IMR-90 (cell line): ENCODE measurements around the gene NRCAM. TPM values are rescaled to one million over a fixed set of nuclear protein-coding genes. Genes with fewer than 3 reads are reported as not detected.

Source experiments
- ATAC-seq: fragments of 200-7000 bp; cut with Tn5 transposase; 2 replicates; pipeline ENCODE4 v1.9.1; 2020; ENCODE audit warnings: low read depth, mild to moderate bottlenecking, moderate library complexity
- BruUV-seq: library from RNA; stranded (reverse); fragments of 400-500 nt; replicated peaks from 2 replicates; lab custom pipeline; 2021; lab: Mats Ljungman, UMichigan
- CTCF ChIA-PET: fragments of 300-600 bp; formaldehyde crosslinking; extraction: SDS; loops from one replicate; lab custom pipeline; 2021; ENCODE audit warnings: antibody characterized with exemption; lab: Yijun Ruan, JAX
- POLR2A ChIA-PET: fragments of 300-600 bp; sonication (Branson Sonifier 250); formaldehyde crosslinking; loops from one replicate; lab custom pipeline; 2022; ENCODE audit warnings: antibody characterized with exemption; ENCODE audit not compliant: unreplicated experiment; lab: Charles Lee
- DNase-seq: peaks from one replicate; pipeline ENCODE4 v3.0.0; 2013
- H2AFZ ChIP-seq: replicated peaks from 2 replicates; pipeline ENCODE3; 2013; ENCODE audit warnings: low read length, mild to moderate bottlenecking; ENCODE audit not compliant: poor library complexity
- H2AK5ac ChIP-seq: 2 replicates; pipeline ENCODE4 v1.6.1; 2013; ENCODE audit warnings: low read depth, low read length, inconsistent platforms
- H2AK9ac ChIP-seq: replicated peaks from 2 replicates; pipeline ENCODE3; 2013; ENCODE audit warnings: mild to moderate bottlenecking, low read depth, low read length, moderate library complexity; ENCODE audit not compliant: poor library complexity
- H2BK120ac ChIP-seq: 2 replicates; pipeline ENCODE4 v1.6.1; 2013; ENCODE audit warnings: low read depth, low read length, inconsistent platforms
- H2BK15ac ChIP-seq: 3 replicates; pipeline ENCODE4 v1.6.1; 2013; ENCODE audit warnings: low read depth, low read length, inconsistent platforms
- H2BK20ac ChIP-seq: 2 replicates; pipeline ENCODE4 v1.6.1; 2013; ENCODE audit warnings: low read depth, mild to moderate bottlenecking, inconsistent platforms, low read length, moderate library complexity
- H2BK5ac ChIP-seq: 2 replicates; pipeline ENCODE4 v1.6.1; 2013; ENCODE audit warnings: mild to moderate bottlenecking, low read depth, low read length, inconsistent platforms; ENCODE audit not compliant: poor library complexity, severe bottlenecking
- H3K14ac ChIP-seq: replicated peaks from 2 replicates; pipeline ENCODE4 v1.6.1; 2013; ENCODE audit warnings: low read depth, low read length, inconsistent platforms
- H3K18ac ChIP-seq: 2 replicates; pipeline ENCODE4 v1.6.1; 2013; ENCODE audit warnings: low read depth, low read length, control low read depth
- H3K23ac ChIP-seq: 2 replicates; pipeline ENCODE4 v1.6.1; 2013; ENCODE audit warnings: low read depth, low read length, inconsistent platforms
- H3K27ac ChIP-seq: 2 replicates; pipeline ENCODE4 v1.5.1; 2013; ENCODE audit warnings: mild to moderate bottlenecking, control low read depth, low read length; ENCODE audit not compliant: insufficient read depth
- H3K27me3 ChIP-seq: 2 replicates; pipeline ENCODE4 v1.6.1; 2013; ENCODE audit warnings: low read length; ENCODE audit not compliant: control insufficient read depth, insufficient read depth
- H3K36me3 ChIP-seq: 2 replicates; pipeline ENCODE4 v1.6.1; 2013; ENCODE audit warnings: low read length, mixed read lengths; ENCODE audit not compliant: control insufficient read depth, insufficient read depth
- H3K4ac ChIP-seq: 2 replicates; pipeline ENCODE4 v1.6.1; 2013; ENCODE audit warnings: low read depth, low read length, inconsistent platforms
- H3K4me1 ChIP-seq: 2 replicates; pipeline ENCODE4 v1.6.1; 2013; ENCODE audit warnings: low read length, mixed read lengths; ENCODE audit not compliant: control insufficient read depth, insufficient read depth
- H3K4me2 ChIP-seq: 2 replicates; pipeline ENCODE4 v1.6.1; 2013; ENCODE audit warnings: low read depth, mild to moderate bottlenecking, control low read depth, low read length, moderate library complexity
- H3K4me3 ChIP-seq: 2 replicates; pipeline ENCODE4 v1.5.1; 2013; ENCODE audit warnings: low read depth, mild to moderate bottlenecking, control low read depth, low read length, moderate library complexity; ENCODE audit not compliant: insufficient read depth
- H3K56ac ChIP-seq: 2 replicates; pipeline ENCODE4 v1.6.1; 2013; ENCODE audit warnings: low read length, inconsistent platforms; ENCODE audit not compliant: insufficient read depth; ENCODE audit errors: extremely low read depth
- H3K79me1 ChIP-seq, 2 experiments: 2 replicates each; pipeline ENCODE4 v1.6.1; 2013; ENCODE audit warnings: low read length in 2 of 2, inconsistent platforms in 1 of 2, low read depth in 1 of 2
- H3K9ac ChIP-seq: 2 replicates; pipeline ENCODE4 v1.6.1; 2013; ENCODE audit warnings: low read depth, low read length, control low read depth
- H3K9me1 ChIP-seq: 2 replicates; pipeline ENCODE4 v1.6.1; 2013; ENCODE audit warnings: low read length, inconsistent platforms; ENCODE audit not compliant: insufficient read depth
- H3K9me3 ChIP-seq: 2 replicates; pipeline ENCODE4 v1.6.1; 2013; ENCODE audit warnings: low read length; ENCODE audit not compliant: control insufficient read depth, insufficient read depth
- H4K20me1 ChIP-seq: 2 replicates; pipeline ENCODE4 v1.6.1; 2013; ENCODE audit warnings: low read length, inconsistent platforms; ENCODE audit not compliant: insufficient read depth
- H4K5ac ChIP-seq: 2 replicates; pipeline ENCODE4 v1.6.1; 2013; ENCODE audit warnings: mild to moderate bottlenecking, low read depth, low read length, control low read depth
- H4K8ac ChIP-seq, 2 experiments: 2 replicates each; pipeline ENCODE4 v1.6.1; 2013; ENCODE audit warnings: low read depth in 2 of 2, low read length in 2 of 2, control low read depth in 1 of 2, inconsistent platforms in 1 of 2
- H4K91ac ChIP-seq: 2 replicates; pipeline ENCODE4 v1.6.1; 2013; ENCODE audit warnings: low read depth, low read length, inconsistent platforms; ENCODE audit not compliant: insufficient read depth
- BHLHE40 ChIP-seq: fragments of 150-350 bp; IDR thresholded peaks from 2 replicates; pipeline ENCODE4 v1.6.1; 2016; ENCODE audit warnings: mild to moderate bottlenecking, low read depth, low read length
- CHD1 ChIP-seq: IDR thresholded peaks from 2 replicates; pipeline ENCODE4 v1.6.1; 2012; ENCODE audit warnings: low read depth, low read length, improper control_type of control experiment
- FOS ChIP-seq: fragments of 150-350 bp; IDR thresholded peaks from 2 replicates; pipeline ENCODE4 v1.6.1; 2016; ENCODE audit warnings: low read depth, low read length
- MAZ ChIP-seq: IDR thresholded peaks from 2 replicates; pipeline ENCODE4 v1.6.1; 2012; ENCODE audit warnings: low read depth, mild to moderate bottlenecking, low read length, improper control_type of control experiment, moderate library complexity, borderline replicate concordance
- MXI1 ChIP-seq: IDR thresholded peaks from 2 replicates; pipeline ENCODE4 v1.6.1; 2012; ENCODE audit warnings: low read depth, mild to moderate bottlenecking, low read length, moderate library complexity, borderline replicate concordance
- RAD21 ChIP-seq: IDR thresholded peaks from 2 replicates; pipeline ENCODE4 v1.6.1; 2012; ENCODE audit warnings: low read length, improper control_type of control experiment
- RCOR1 ChIP-seq: IDR thresholded peaks from 2 replicates; pipeline ENCODE4 v1.6.1; 2012; ENCODE audit warnings: mild to moderate bottlenecking, low read length, improper control_type of control experiment; ENCODE audit not compliant: insufficient replicate concordance
- SMC3 ChIP-seq: fragments of 150-350 bp; IDR thresholded peaks from 2 replicates; pipeline ENCODE4 v1.6.1; 2016; ENCODE audit warnings: low read depth, mild to moderate bottlenecking, antibody characterized with exemption, low read length, moderate library complexity
- WGBS, 2 experiments: methylation state at CpG; one replicate each; pipeline versions ENCODE4 v1.1.5 to v1.1.7; 2013; ENCODE audit warnings: missing lambda C conversion rate in 2 of 2; ENCODE audit not compliant: insufficient read length in 1 of 2; ENCODE audit errors: extremely low coverage in 2 of 2; 5-methylcytosine and 5-hydroxymethylcytosine counted together
- dilution Hi-C: fragments of 300-500 bp; cut with HindIII; formaldehyde crosslinking; loops from one replicate; pipeline ENCODE4 v1.14.3; 2018; ENCODE audit warnings: low sequenced_read_pairs; ENCODE audit not compliant: unreplicated experiment
- in situ Hi-C: fragments of 300-500 bp; cut with MboI; formaldehyde crosslinking; loops from 3 replicates; pipeline ENCODE4 v1.14.3; 2019; ENCODE audit warnings: low sequenced_read_pairs, inconsistent platforms, mixed read lengths
- intact Hi-C: fragments of 100-400 bp; cut with micrococcal nuclease; formaldehyde crosslinking; loops from 2 replicates; pipeline ENCODE4 v1.10.0; 2022
- polyA plus RNA-seq, 3 experiments: library from polyadenylated mRNA; depleted of rRNA; stranded (reverse); fragments of >200 nt; gene quantifications; 2 replicates each; pipeline ENCODE4 v1.2.3, GENCODE V29; 2012; ENCODE audit warnings: low replicate concordance in 1 of 3
- total RNA-seq: library from RNA; depleted of rRNA; stranded (reverse); fragments of >200 nt; gene quantifications from 2 replicates; pipeline ENCODE4 v1.2.3, GENCODE V29; 2012
- TF ChIP-seq, protein P1 (sequence below): fragments of 150-350 bp; IDR thresholded peaks from 2 replicates; pipeline ENCODE4 v1.6.1; 2017; ENCODE audit warnings: mild to moderate bottlenecking, antibody characterized with exemption, low read length, low read depth

The NRCAM gene
- total and polyA plus RNA-seq, 2 of the 4 experiments (the other 2 are of a cell fraction), result 0.46 to 1.1 TPM

- no peak for TF ChIP-seq RCOR1
- TF ChIP-seq FOS, result no peak
- no peak for TF ChIP-seq RAD21
- TF ChIP-seq MXI1, result no peak
- no peak for TF ChIP-seq BHLHE40
- no peak for TF ChIP-seq SMC3
- TF ChIP-seq CHD1, result no peak
- TF ChIP-seq, protein P1, sequence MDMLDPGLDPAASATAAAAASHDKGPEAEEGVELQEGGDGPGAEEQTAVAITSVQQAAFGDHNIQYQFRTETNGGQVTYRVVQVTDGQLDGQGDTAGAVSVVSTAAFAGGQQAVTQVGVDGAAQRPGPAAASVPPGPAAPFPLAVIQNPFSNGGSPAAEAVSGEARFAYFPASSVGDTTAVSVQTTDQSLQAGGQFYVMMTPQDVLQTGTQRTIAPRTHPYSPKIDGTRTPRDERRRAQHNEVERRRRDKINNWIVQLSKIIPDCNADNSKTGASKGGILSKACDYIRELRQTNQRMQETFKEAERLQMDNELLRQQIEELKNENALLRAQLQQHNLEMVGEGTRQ, result no peak
- no peak for TF ChIP-seq MAZ
- Histone ChIP-seq H3K4me2 (no peak overlapping the region), H3K9me3 (no peaks in the 10 kb centered on the region), H3K18ac (no peak overlapping the region), H3K27ac (no peak overlapping the region), H3K9ac (no peak overlapping the region), H2BK5ac (no peak overlapping the region), H3K23ac (no peak overlapping the region), H4K5ac (no peak overlapping the region), H4K20me1 (no peaks in the 10 kb centered on the region), H2AK5ac (no peak overlapping the region), H3K9me1 (no peaks in the 10 kb centered on the region), H3K4me3 (no peak overlapping the region), H2BK20ac (no peak overlapping the region), H2BK15ac (no peak overlapping the region), H3K79me1 (no peaks in the 10 kb centered on the region), H4K91ac (no peak overlapping the region), H3K4ac (no peak overlapping the region), H3K56ac (no peak overlapping the region), H3K14ac (no peak overlapping the region), H2AK9ac (no peak overlapping the region), H3K27me3 (peaks cover 4% of the 10 kb centered on the region), H2BK120ac (no peak overlapping the region), H2AFZ (no peak overlapping the region), H3K36me3 (no peaks in the 10 kb centered on the region), H4K8ac (no peak overlapping the region), H3K4me1 (no peaks in the 10 kb centered on the region)
- in situ Hi-C loops (no loop called here), dilution Hi-C loops (no loop called here), intact Hi-C loops (no loop called here)
- ATAC-seq (no peak), DNase-seq (no peak)
- no CpG with 5 or more reads among the region's 4 CpGs for WGBS, 2 experiments
- POLR2A ChIA-PET, result no interaction called here
- CTCF ChIA-PET, result no interaction called here
- no TSS peak for BruUV-seq
Measured at GRCh38 chr7:108282427-108282996, 173.7 kb downstream of the NRCAM start.
